ENCODE measurements around the gene NAP1L4.

Gene NAP1L4

DNA sequence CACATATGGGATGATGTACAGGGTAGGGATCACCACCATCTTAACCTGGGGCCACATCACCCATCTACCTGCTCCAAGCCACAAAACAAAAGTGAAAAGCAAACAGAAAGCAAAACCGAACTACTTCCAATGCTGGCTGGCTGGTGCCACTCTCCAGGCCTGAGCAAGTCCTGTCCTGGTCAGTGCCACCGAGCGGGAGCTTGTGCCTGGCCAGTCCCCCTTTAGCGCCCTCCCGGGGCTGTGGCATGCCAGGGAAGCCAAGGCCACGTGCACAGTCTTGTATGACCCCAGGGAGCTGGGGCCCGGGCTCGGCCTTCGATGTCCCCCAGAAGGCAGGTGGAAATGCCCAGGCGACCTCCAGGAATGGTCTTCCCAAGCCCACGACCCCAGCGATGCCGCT, 17.9 kb upstream of the NAP1L4 start:
- Histone ChIP-seq H3K4me2 (peak overlapping the region; percentile 79), H3K27me3 (ENCODE audit: insufficient read depth, low read depth) (no peaks in the 10 kb centered on the region), H3K36me3 (ENCODE audit: insufficient read depth) (no peaks in the 10 kb centered on the region), H3K79me2 (ENCODE audit: insufficient read depth, low read depth) (no peaks in the 10 kb centered on the region), H3K4me3 (IDR thresholded peaks at IDR 0.05; ENCODE audit: insufficient read depth, low read depth, low read length) (no peak overlapping the region), H3K9ac (no peak overlapping the region), H3K27ac (peak overlapping the region; percentile 57), H2AFZ (ENCODE audit: low read depth) (no peak overlapping the region), H4K20me1 (ENCODE audit: insufficient read depth) (no peaks in the 10 kb centered on the region), H3K4me1 (ENCODE audit: low read depth, poor library complexity, severe bottlenecking) (peaks cover 63% of the 10 kb centered on the region)
- TF ChIP-seq, protein P1, sequence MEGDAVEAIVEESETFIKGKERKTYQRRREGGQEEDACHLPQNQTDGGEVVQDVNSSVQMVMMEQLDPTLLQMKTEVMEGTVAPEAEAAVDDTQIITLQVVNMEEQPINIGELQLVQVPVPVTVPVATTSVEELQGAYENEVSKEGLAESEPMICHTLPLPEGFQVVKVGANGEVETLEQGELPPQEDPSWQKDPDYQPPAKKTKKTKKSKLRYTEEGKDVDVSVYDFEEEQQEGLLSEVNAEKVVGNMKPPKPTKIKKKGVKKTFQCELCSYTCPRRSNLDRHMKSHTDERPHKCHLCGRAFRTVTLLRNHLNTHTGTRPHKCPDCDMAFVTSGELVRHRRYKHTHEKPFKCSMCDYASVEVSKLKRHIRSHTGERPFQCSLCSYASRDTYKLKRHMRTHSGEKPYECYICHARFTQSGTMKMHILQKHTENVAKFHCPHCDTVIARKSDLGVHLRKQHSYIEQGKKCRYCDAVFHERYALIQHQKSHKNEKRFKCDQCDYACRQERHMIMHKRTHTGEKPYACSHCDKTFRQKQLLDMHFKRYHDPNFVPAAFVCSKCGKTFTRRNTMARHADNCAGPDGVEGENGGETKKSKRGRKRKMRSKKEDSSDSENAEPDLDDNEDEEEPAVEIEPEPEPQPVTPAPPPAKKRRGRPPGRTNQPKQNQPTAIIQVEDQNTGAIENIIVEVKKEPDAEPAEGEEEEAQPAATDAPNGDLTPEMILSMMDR (conservative IDR thresholded peaks at IDR 0.05; ENCODE audit: low read depth, low read length): no peak

DNA sequence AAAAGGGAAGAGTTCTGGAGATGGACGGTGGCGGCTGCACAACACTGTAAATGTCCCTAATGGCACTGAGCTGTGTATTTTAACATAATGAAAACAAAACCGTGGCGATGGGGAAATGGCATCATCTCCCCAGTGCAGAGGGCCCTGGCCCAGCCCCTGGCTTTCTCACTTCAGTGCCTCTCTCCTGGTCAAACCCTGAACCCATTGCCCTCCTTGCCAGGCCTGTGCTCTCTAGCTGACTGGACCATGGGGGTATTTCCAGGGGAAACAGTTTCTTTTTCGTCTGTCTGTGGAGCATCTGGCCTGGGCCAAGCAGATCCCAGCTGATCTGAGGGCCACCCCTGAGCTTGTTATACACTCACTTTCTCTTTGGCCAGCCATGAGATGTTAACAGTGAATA, 17.4 kb upstream of the NAP1L4 start:
- no peak overlapping the region for H3K9ac ChIP-seq
- no peak overlapping the region for H3K4me3 ChIP-seq (IDR thresholded peaks at IDR 0.05; ENCODE audit: insufficient read depth, low read depth, low read length)
- H3K27ac ChIP-seq: peak overlapping the region; percentile 57
- H3K27me3 ChIP-seq (ENCODE audit: insufficient read depth, low read depth): no peaks in the 10 kb centered on the region
- no peaks in the 10 kb centered on the region for H3K79me2 ChIP-seq (ENCODE audit: insufficient read depth, low read depth)
- H4K20me1 ChIP-seq (ENCODE audit: insufficient read depth): no peaks in the 10 kb centered on the region
- peaks cover 58% of the 10 kb centered on the region for H3K4me1 ChIP-seq (ENCODE audit: low read depth, poor library complexity, severe bottlenecking)
- H2AFZ ChIP-seq (ENCODE audit: low read depth): no peak overlapping the region
- peak overlapping the region; percentile 79; the same call in 1 of the 2 replicates for H3K4me2 ChIP-seq
- TF ChIP-seq, protein P1 (conservative IDR thresholded peaks at IDR 0.05; ENCODE audit: low read depth, low read length): no peak
- no peaks in the 10 kb centered on the region for H3K36me3 ChIP-seq (ENCODE audit: insufficient read depth)

DNA sequence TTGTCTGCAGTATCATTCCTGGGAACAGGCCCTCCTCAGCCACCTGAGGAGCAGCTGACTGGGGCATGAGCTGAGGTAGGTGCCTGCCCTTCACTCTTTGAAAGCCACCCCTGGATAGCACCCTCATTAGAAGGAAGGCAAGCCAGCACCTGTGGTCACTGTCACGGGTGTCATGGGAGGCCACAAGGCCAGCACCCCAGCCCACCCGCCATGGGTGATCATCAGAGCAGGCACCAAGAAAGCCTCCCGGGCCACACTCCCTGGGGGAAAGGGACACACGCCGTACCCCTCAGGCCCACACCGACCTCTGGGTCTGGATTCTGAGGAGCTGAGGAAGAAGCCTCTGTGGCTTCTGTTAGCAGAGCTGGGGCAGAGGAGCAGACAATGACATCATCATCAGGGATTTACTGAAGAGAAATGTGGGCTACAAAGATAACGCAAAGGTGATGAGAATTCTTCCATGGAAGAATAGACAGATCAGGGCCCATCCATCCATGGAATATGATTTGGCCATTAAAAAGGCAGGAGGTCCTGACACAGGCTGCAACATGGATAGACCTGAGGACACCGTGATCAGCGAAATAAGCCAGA, 16.7 kb upstream of the NAP1L4 start:
- H4K20me1 ChIP-seq (ENCODE audit: insufficient read depth): no peaks in the 10 kb centered on the region
- TF ChIP-seq, protein P1 (conservative IDR thresholded peaks at IDR 0.05; ENCODE audit: low read depth, low read length): no peak
- H3K27me3 ChIP-seq (ENCODE audit: insufficient read depth, low read depth): no peaks in the 10 kb centered on the region
- peak overlapping the region; percentile 79; the same call in 1 of the 2 replicates for H3K4me2 ChIP-seq
- no peak overlapping the region for H3K4me3 ChIP-seq (IDR thresholded peaks at IDR 0.05; ENCODE audit: insufficient read depth, low read depth, low read length)
- H2AFZ ChIP-seq (ENCODE audit: low read depth): no peak overlapping the region
- H3K4me1 ChIP-seq (ENCODE audit: low read depth, poor library complexity, severe bottlenecking): peaks cover 52% of the 10 kb centered on the region
- H3K79me2 ChIP-seq (ENCODE audit: insufficient read depth, low read depth): no peaks in the 10 kb centered on the region
- H3K9ac ChIP-seq: no peak overlapping the region
- H3K27ac ChIP-seq: peak overlapping the region; percentile 57; the same call in 1 of the 2 replicates
- H3K36me3 ChIP-seq (ENCODE audit: insufficient read depth): no peaks in the 10 kb centered on the region

DNA sequence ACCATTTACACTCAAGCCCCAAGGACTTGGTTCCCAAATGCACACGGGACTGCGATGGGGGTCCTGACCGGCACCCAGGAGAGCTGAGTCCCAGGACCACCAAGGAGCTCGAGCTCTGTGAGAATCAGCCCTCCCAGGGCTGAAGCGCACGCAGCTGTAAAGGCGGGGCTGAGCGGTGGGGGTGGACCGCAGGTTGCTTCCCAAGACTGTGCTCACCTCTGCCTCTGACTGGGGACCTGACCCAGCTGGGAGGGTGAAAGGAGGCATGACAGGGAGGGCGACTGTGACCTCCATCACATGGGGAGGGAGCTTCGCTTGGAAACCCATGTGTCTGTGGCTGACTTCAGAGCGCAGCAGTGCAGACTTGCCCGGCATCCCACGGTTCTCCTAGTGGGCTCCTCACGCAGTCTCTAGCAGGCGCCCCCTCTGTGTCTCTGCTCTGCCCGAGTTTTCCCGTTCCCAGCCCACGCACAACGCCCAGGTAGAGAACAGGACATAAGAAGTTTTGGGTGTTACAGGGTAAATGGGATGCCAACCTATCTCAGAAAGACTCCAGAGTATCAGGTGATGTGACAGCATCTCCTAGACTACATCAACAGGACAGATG, 15.4 kb upstream of the NAP1L4 start:
- Histone ChIP-seq H3K27ac (no peak overlapping the region), H3K4me2 (no peak overlapping the region), H3K27me3 (ENCODE audit: insufficient read depth, low read depth) (no peaks in the 10 kb centered on the region), H3K9ac (no peak overlapping the region), H4K20me1 (ENCODE audit: insufficient read depth) (no peaks in the 10 kb centered on the region), H3K4me1 (ENCODE audit: low read depth, poor library complexity, severe bottlenecking) (peaks cover 41% of the 10 kb centered on the region), H2AFZ (ENCODE audit: low read depth) (no peak overlapping the region), H3K4me3 (IDR thresholded peaks at IDR 0.05; ENCODE audit: insufficient read depth, low read depth, low read length) (no peak overlapping the region), H3K36me3 (ENCODE audit: insufficient read depth) (no peaks in the 10 kb centered on the region), H3K79me2 (ENCODE audit: insufficient read depth, low read depth) (no peaks in the 10 kb centered on the region)
- TF ChIP-seq, protein P1 (conservative IDR thresholded peaks at IDR 0.05; ENCODE audit: low read depth, low read length): no peak

Measured in KMS-11 (cell line).